Ascending aorta (tissue), 2 donors: ENCODE measurements around the gene SP3. TPM values are rescaled to one million over a fixed set of nuclear protein-coding genes. Genes with fewer than 3 reads are reported as not detected.

Source experiments
- DNase-seq, 2 donors: peaks; one replicate each; pipeline ENCODE4 v3.0.0-alpha.2; 2019; ENCODE audit warnings: low spot score in 2 of 2
- H3K27ac ChIP-seq, 2 donors: fragments of 200-600 bp; sonication (generic); one replicate each; pipeline ENCODE4 v1.5.1; 2016 to 2017; ENCODE audit warnings: mild to moderate bottlenecking in 1 of 2
- H3K27me3 ChIP-seq: fragments of 200-600 bp; sonication (generic); one replicate; pipeline ENCODE4 v1.5.1; 2017
- H3K36me3 ChIP-seq, 2 donors: fragments of 200-600 bp; sonication (generic); one replicate each; pipeline ENCODE4 v1.5.1; 2016
- H3K4me1 ChIP-seq, 2 donors: fragments of 200-600 bp; sonication (generic); one replicate each; pipeline ENCODE4 v1.5.1; 2016 to 2017; ENCODE audit warnings: mild to moderate bottlenecking in 1 of 2
- H3K4me3 ChIP-seq, 2 donors: fragments of 200-600 bp; sonication (generic); one replicate each; pipeline ENCODE4 v1.5.1; 2016 to 2017; ENCODE audit warnings: mild to moderate bottlenecking in 1 of 2
- H3K9me3 ChIP-seq, 2 donors: fragments of 200-600 bp; sonication (generic); one replicate each; pipeline ENCODE4 v1.5.1; 2016
- CTCF ChIP-seq, 3 experiments: fragments of 200-600 bp in 2 of 3; fragments of 450-650 bp in 1 of 3; sonication (generic) in 2 of 3; IDR thresholded peaks; one replicate each; pipeline ENCODE4 v1.5.1; 2016 to 2019; ENCODE audit warnings: antibody characterized with exemption in 3 of 3, mild to moderate bottlenecking in 1 of 3, moderate library complexity in 1 of 3
- intact Hi-C: fragments of 100-400 bp; cut with DNase I; formaldehyde crosslinking; loops from one replicate; pipeline ENCODE4 v1.15.1; 2023
- total RNA-seq: library from RNA; depleted of rRNA; stranded (reverse); fragments of >200 nt; gene quantifications from one replicate; pipeline ENCODE4 v1.1.0, GENCODE V29; 2016

The SP3 gene
- total RNA-seq, 1 donor from 2014 or later, result 58.0 TPM

GRCh38 chr2:173943738-173944137 lies 21.4 kb downstream of the SP3 start:
- no peaks in the 10 kb centered on the region for H3K36me3 ChIP-seq
- TF ChIP-seq CTCF (IDR thresholded peaks at IDR 0.05), result no peak
- H3K4me1 ChIP-seq, result peaks cover 7 to 48% of the 10 kb centered on the region in 2 donors

GRCh38 chr2:173942861-173943523 lies 22.2 kb downstream of the SP3 start:
- H3K36me3 ChIP-seq, result no peaks in the 10 kb centered on the region
- H3K4me1 ChIP-seq, result peaks cover 7 to 40% of the 10 kb centered on the region in 2 donors
- intact Hi-C loops, result no loop called here
- no peaks in the 10 kb centered on the region for H3K9me3 ChIP-seq
- TF ChIP-seq CTCF (IDR thresholded peaks at IDR 0.05), result no peak
- H3K27ac ChIP-seq, result no peak overlapping the region
- no peak overlapping the region for H3K4me3 ChIP-seq
- DNase-seq, result no peak
- no peaks in the 10 kb centered on the region for H3K27me3 ChIP-seq

More at GRCh38 chr2:173943738-173944137, 21.4 kb downstream of the SP3 start:
- Histone ChIP-seq H3K9me3 (no peaks in the 10 kb centered on the region), H3K4me3 (no peak overlapping the region), H3K27me3 (no peaks in the 10 kb centered on the region), H3K27ac (no peak overlapping the region)
- DNase-seq, result no peak
- intact Hi-C loops, result no loop called here

GRCh38 chr2:173941567-173941966 lies 23.6 kb downstream of the SP3 start:
- Histone ChIP-seq H3K4me1 (peaks cover 7 to 41% of the 10 kb centered on the region in 2 donors), H3K36me3 (no peaks in the 10 kb centered on the region), H3K4me3 (no peak overlapping the region), H3K9me3 (no peaks in the 10 kb centered on the region), H3K27me3 (no peaks in the 10 kb centered on the region), H3K27ac (no peak overlapping the region)
- intact Hi-C loops, result no loop called here
- DNase-seq, result no peak
- TF ChIP-seq CTCF (IDR thresholded peaks at IDR 0.05), result no peak

GRCh38 chr2:173940208-173941020 lies 24.8 kb downstream of the SP3 start:
- H3K9me3 ChIP-seq, result no peaks in the 10 kb centered on the region
- H3K27me3 ChIP-seq, result no peaks in the 10 kb centered on the region
- H3K4me1 ChIP-seq, result peaks cover 7 to 48% of the 10 kb centered on the region in 2 donors
- no peak overlapping the region for H3K27ac ChIP-seq
- no peaks in the 10 kb centered on the region for H3K36me3 ChIP-seq
- TF ChIP-seq CTCF (IDR thresholded peaks at IDR 0.05), result no peak
- intact Hi-C loops, result no loop called here
- H3K4me3 ChIP-seq, result no peak overlapping the region
- DNase-seq, result no peak

GRCh38 chr2:173938700-173939384 lies 26.3 kb downstream of the SP3 start:
- no peaks in the 10 kb centered on the region for H3K9me3 ChIP-seq
- peaks cover 0 to 1% of the 10 kb centered on the region in 2 donors for H3K36me3 ChIP-seq
- TF ChIP-seq CTCF (IDR thresholded peaks at IDR 0.05), result no peak
- no peak overlapping the region for H3K27ac ChIP-seq
- no peak for DNase-seq
- H3K4me1 ChIP-seq, result peaks cover 7 to 45% of the 10 kb centered on the region in 2 donors
- H3K4me3 ChIP-seq, result no peak overlapping the region
- intact Hi-C loops, result no loop called here
- H3K27me3 ChIP-seq, result no peaks in the 10 kb centered on the region
